Activated CD4-positive, alpha-beta T cell treated with anti-CD3 and anti-CD28 coated beads, Interleukin-2, amount 10 ng/mL, durations not matched to agents 7 days and 5 days (primary cell): ENCODE results near the gene HIVEP1. TPM values are rescaled to one million over a fixed set of nuclear protein-coding genes. Genes with fewer than 3 reads are reported as not detected.

ENCODE experiments used
- CTCF ChIA-PET: fragments of 350-600 bp; sonication (Branson Sonifier 250); formaldehyde crosslinking; loops from one replicate; lab custom pipeline; 2021; ENCODE audit warnings: antibody characterized with exemption; lab: Charles Lee
- POLR2A ChIA-PET: fragments of 350-600 bp; sonication (Branson Sonifier 250); formaldehyde crosslinking; loops from one replicate; lab custom pipeline; 2021; ENCODE audit warnings: antibody characterized with exemption; lab: Charles Lee
- DNase-seq: peaks from one replicate; pipeline ENCODE4 v3.0.0-alpha.2; 2020
- H3K27ac Mint-ChIP-seq: one replicate; pipeline ENCODE4 v1.8.0; 2021; ENCODE audit warnings: mild to moderate bottlenecking, moderate library complexity, mixed read lengths
- H3K27me3 Mint-ChIP-seq: one replicate; pipeline ENCODE4 v1.8.0; 2021; ENCODE audit warnings: mixed read lengths
- H3K36me3 Mint-ChIP-seq: one replicate; pipeline ENCODE4 v1.8.0; 2021; ENCODE audit warnings: low read depth, mixed read lengths
- H3K4me1 Mint-ChIP-seq: one replicate; pipeline ENCODE4 v1.8.0; 2021; ENCODE audit warnings: mixed read lengths
- H3K4me3 Mint-ChIP-seq: one replicate; pipeline ENCODE4 v1.8.0; 2021; ENCODE audit warnings: mild to moderate bottlenecking, moderate library complexity, mixed read lengths
- H3K9me3 Mint-ChIP-seq: one replicate; pipeline ENCODE4 v1.8.0; 2021; ENCODE audit warnings: mixed read lengths
- total RNA-seq, 2 experiments: library from RNA; stranded (reverse); gene quantifications; one replicate each; pipeline ENCODE4 v1.2.3, GENCODE V29; 2021

Gene HIVEP1
- total RNA-seq, 2 experiments from 2014 or later, result 24.2 to 33.0 TPM

- POLR2A ChIA-PET, result no interaction called here
These were observed 170.6 kb downstream of the HIVEP1 start for GRCh38 chr6:12182676-12183075.

GRCh38 chr6:12185081-12185673 is 173.1 kb downstream of the HIVEP1 start:
- no peaks in the 10 kb centered on the region for H3K36me3 Mint-ChIP-seq
- H3K9me3 Mint-ChIP-seq, result no peaks in the 10 kb centered on the region
- POLR2A ChIA-PET, result no interaction called here
- H3K4me3 Mint-ChIP-seq, result no peak overlapping the region
- peaks cover 1% of the 10 kb centered on the region for H3K27me3 Mint-ChIP-seq
- H3K27ac Mint-ChIP-seq, result no peak overlapping the region
- peaks cover 14% of the 10 kb centered on the region for H3K4me1 Mint-ChIP-seq
- DNase-seq, result no peak
- CTCF ChIA-PET, result no interaction called here

More at GRCh38 chr6:12182676-12183075, 170.6 kb downstream of the HIVEP1 start:
- CTCF ChIA-PET, result no interaction called here
- no peaks in the 10 kb centered on the region for H3K9me3 Mint-ChIP-seq
- peaks cover 1% of the 10 kb centered on the region for H3K27me3 Mint-ChIP-seq
- DNase-seq, result no peak
- peaks cover 14% of the 10 kb centered on the region for H3K4me1 Mint-ChIP-seq
- no peak overlapping the region for H3K4me3 Mint-ChIP-seq
- H3K36me3 Mint-ChIP-seq, result no peaks in the 10 kb centered on the region
- H3K27ac Mint-ChIP-seq, result no peak overlapping the region

- Mint-ChIP-seq H3K36me3 (no peaks in the 10 kb centered on the region), H3K9me3 (no peaks in the 10 kb centered on the region), H3K27me3 (peaks cover 1% of the 10 kb centered on the region), H3K4me3 (no peak overlapping the region), H3K27ac (no peak overlapping the region), H3K4me1 (peaks cover 14% of the 10 kb centered on the region)
- ChIA-PET POLR2A (no interaction called here), CTCF (no interaction called here)
- no peak for DNase-seq
These were observed 174.4 kb downstream of the HIVEP1 start for GRCh38 chr6:12186528-12186927.

- Mint-ChIP-seq H3K4me3 (no peak overlapping the region), H3K27me3 (no peaks in the 10 kb centered on the region), H3K27ac (no peak overlapping the region), H3K4me1 (peaks cover 5% of the 10 kb centered on the region), H3K36me3 (no peaks in the 10 kb centered on the region), H3K9me3 (no peaks in the 10 kb centered on the region)
- ChIA-PET POLR2A (no interaction called here), CTCF (no interaction called here)
- no peak for DNase-seq
These were observed 177.0 kb downstream of the HIVEP1 start for GRCh38 chr6:12189150-12189549.

- H3K9me3 Mint-ChIP-seq, result no peaks in the 10 kb centered on the region
- CTCF ChIA-PET, result no interaction called here
- DNase-seq, result no peak
- no peak overlapping the region for H3K27ac Mint-ChIP-seq
- H3K4me1 Mint-ChIP-seq, result no peaks in the 10 kb centered on the region
- no peaks in the 10 kb centered on the region for H3K27me3 Mint-ChIP-seq
- H3K4me3 Mint-ChIP-seq, result no peak overlapping the region
- no peaks in the 10 kb centered on the region for H3K36me3 Mint-ChIP-seq
- POLR2A ChIA-PET, result no interaction called here
These were observed 177.5 kb downstream of the HIVEP1 start for GRCh38 chr6:12189661-12190060.

GRCh38 chr6:12190252-12190651 is 178.1 kb downstream of the HIVEP1 start:
- H3K27me3 Mint-ChIP-seq, result no peaks in the 10 kb centered on the region

GRCh38 chr6:12196326-12196936 is 184.3 kb downstream of the HIVEP1 start:
- Mint-ChIP-seq H3K4me3 (no peak overlapping the region), H3K36me3 (no peaks in the 10 kb centered on the region), H3K9me3 (no peaks in the 10 kb centered on the region), H3K27ac (no peak overlapping the region), H3K4me1 (no peaks in the 10 kb centered on the region), H3K27me3 (no peaks in the 10 kb centered on the region)
- POLR2A ChIA-PET, result no interaction called here
- CTCF ChIA-PET, result no interaction called here
- no peak for DNase-seq

More at GRCh38 chr6:12190252-12190651, 178.1 kb downstream of the HIVEP1 start:
- no peaks in the 10 kb centered on the region for H3K36me3 Mint-ChIP-seq
- H3K4me3 Mint-ChIP-seq, result no peak overlapping the region
- ChIA-PET CTCF (no interaction called here), POLR2A (no interaction called here)
- H3K27ac Mint-ChIP-seq, result no peak overlapping the region
- no peaks in the 10 kb centered on the region for H3K9me3 Mint-ChIP-seq
- no peaks in the 10 kb centered on the region for H3K4me1 Mint-ChIP-seq
- DNase-seq, result no peak

- CTCF ChIA-PET, result no interaction called here
- Mint-ChIP-seq H3K27ac (no peak overlapping the region), H3K27me3 (no peaks in the 10 kb centered on the region), H3K4me3 (no peak overlapping the region), H3K36me3 (no peaks in the 10 kb centered on the region), H3K9me3 (no peaks in the 10 kb centered on the region), H3K4me1 (no peaks in the 10 kb centered on the region)
- no peak for DNase-seq
- POLR2A ChIA-PET, result no interaction called here
These were observed 186.7 kb downstream of the HIVEP1 start for GRCh38 chr6:12198851-12199250.

- no peak for DNase-seq
- no peaks in the 10 kb centered on the region for H3K27me3 Mint-ChIP-seq
- ChIA-PET CTCF (interaction anchor here (1.3 kb wide), 1 partner anchor 34 kb away, joined by 3 read pairs; no protein-coding TSS in a partner anchor), POLR2A (no interaction called here)
- no peaks in the 10 kb centered on the region for H3K9me3 Mint-ChIP-seq
- H3K36me3 Mint-ChIP-seq, result no peaks in the 10 kb centered on the region
- peaks cover 3% of the 10 kb centered on the region for H3K4me1 Mint-ChIP-seq
- no peak overlapping the region for H3K27ac Mint-ChIP-seq
- H3K4me3 Mint-ChIP-seq, result no peak overlapping the region
These were observed 188.0 kb downstream of the HIVEP1 start for GRCh38 chr6:12200015-12200564.

GRCh38 chr6:12200761-12201160 is 188.6 kb downstream of the HIVEP1 start:
- H3K27me3 Mint-ChIP-seq, result no peaks in the 10 kb centered on the region
- CTCF ChIA-PET, result no interaction called here

GRCh38 chr6:12203001-12203400 is 190.9 kb downstream of the HIVEP1 start:
- no peak overlapping the region for H3K27ac Mint-ChIP-seq
- H3K9me3 Mint-ChIP-seq, result no peaks in the 10 kb centered on the region
- no peaks in the 10 kb centered on the region for H3K36me3 Mint-ChIP-seq
- no peak overlapping the region for H3K4me3 Mint-ChIP-seq
- DNase-seq, result no peak
- CTCF ChIA-PET, result no interaction called here
- H3K4me1 Mint-ChIP-seq, result peaks cover 3% of the 10 kb centered on the region
- POLR2A ChIA-PET, result no interaction called here
- H3K27me3 Mint-ChIP-seq, result no peaks in the 10 kb centered on the region

More at GRCh38 chr6:12200761-12201160, 188.6 kb downstream of the HIVEP1 start:
- Mint-ChIP-seq H3K36me3 (no peaks in the 10 kb centered on the region), H3K4me3 (no peak overlapping the region), H3K27ac (no peak overlapping the region), H3K9me3 (no peaks in the 10 kb centered on the region), H3K4me1 (peaks cover 3% of the 10 kb centered on the region)
- DNase-seq, result no peak
- POLR2A ChIA-PET, result no interaction called here

- POLR2A ChIA-PET, result no interaction called here
These were observed 196.1 kb downstream of the HIVEP1 start for GRCh38 chr6:12208190-12208589.

GRCh38 chr6:12208673-12209072 is 196.6 kb downstream of the HIVEP1 start:
- DNase-seq, result no peak
- H3K27ac Mint-ChIP-seq, result no peak overlapping the region
- H3K9me3 Mint-ChIP-seq, result no peaks in the 10 kb centered on the region
- H3K4me3 Mint-ChIP-seq, result no peak overlapping the region
- no peaks in the 10 kb centered on the region for H3K27me3 Mint-ChIP-seq
- H3K36me3 Mint-ChIP-seq, result no peaks in the 10 kb centered on the region
- CTCF ChIA-PET, result no interaction called here
- peaks cover 3% of the 10 kb centered on the region for H3K4me1 Mint-ChIP-seq
- POLR2A ChIA-PET, result no interaction called here

More at GRCh38 chr6:12208190-12208589, 196.1 kb downstream of the HIVEP1 start:
- H3K9me3 Mint-ChIP-seq, result no peaks in the 10 kb centered on the region
- CTCF ChIA-PET, result no interaction called here
- H3K36me3 Mint-ChIP-seq, result no peaks in the 10 kb centered on the region
- DNase-seq, result no peak
- H3K4me1 Mint-ChIP-seq, result peaks cover 3% of the 10 kb centered on the region
- no peak overlapping the region for H3K27ac Mint-ChIP-seq
- no peaks in the 10 kb centered on the region for H3K27me3 Mint-ChIP-seq
- no peak overlapping the region for H3K4me3 Mint-ChIP-seq
